ENCODE data around the gene TRAPPC2. TPM values are rescaled to one million over a fixed set of nuclear protein-coding genes. Genes with fewer than 3 reads are reported as not detected.
"Not testable (repeated sequence)": the region's sequence is repeated elsewhere in the genome, so short reads cannot be mapped to it uniquely, and the experiment has no call there.

The TRAPPC2 gene
- total RNA-seq, 6 experiments from 2014 or later, result 9.2 to 13.8 (median 10.2) TPM

GRCh38 chrX:13673016-13673415 is 61.4 kb downstream of the TRAPPC2 start:
- H3K27me3 Mint-ChIP-seq (ENCODE audit: insufficient read depth), result peaks cover 4% of the 10 kb centered on the region

DNA sequence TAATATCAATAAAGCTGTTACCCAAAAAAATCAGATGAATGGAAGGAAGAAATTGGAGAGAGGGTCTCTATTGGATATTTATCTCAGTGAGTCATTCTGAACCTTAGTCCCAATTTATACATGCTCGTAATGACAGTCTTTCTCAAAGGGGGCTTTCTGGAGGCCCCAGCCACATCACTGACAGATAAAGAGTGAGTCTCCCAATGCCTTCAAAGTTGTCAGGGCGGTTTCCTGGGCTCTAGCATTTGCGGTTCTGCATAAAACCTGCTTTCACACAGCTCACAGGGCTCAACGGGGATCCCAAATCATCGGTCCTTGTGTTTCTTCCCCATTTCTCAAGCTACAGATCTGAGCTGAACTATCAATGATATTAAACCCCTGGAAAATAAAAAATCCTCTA is 64.2 kb downstream of the TRAPPC2 start:
- H3K4me1 Mint-ChIP-seq (ENCODE audit: low read depth), result peaks cover 11% of the 10 kb centered on the region
- no peaks in the 10 kb centered on the region for H3K9me3 Mint-ChIP-seq
- no peak overlapping the region for H3K4me3 Mint-ChIP-seq
- TF ChIP-seq, protein P1, sequence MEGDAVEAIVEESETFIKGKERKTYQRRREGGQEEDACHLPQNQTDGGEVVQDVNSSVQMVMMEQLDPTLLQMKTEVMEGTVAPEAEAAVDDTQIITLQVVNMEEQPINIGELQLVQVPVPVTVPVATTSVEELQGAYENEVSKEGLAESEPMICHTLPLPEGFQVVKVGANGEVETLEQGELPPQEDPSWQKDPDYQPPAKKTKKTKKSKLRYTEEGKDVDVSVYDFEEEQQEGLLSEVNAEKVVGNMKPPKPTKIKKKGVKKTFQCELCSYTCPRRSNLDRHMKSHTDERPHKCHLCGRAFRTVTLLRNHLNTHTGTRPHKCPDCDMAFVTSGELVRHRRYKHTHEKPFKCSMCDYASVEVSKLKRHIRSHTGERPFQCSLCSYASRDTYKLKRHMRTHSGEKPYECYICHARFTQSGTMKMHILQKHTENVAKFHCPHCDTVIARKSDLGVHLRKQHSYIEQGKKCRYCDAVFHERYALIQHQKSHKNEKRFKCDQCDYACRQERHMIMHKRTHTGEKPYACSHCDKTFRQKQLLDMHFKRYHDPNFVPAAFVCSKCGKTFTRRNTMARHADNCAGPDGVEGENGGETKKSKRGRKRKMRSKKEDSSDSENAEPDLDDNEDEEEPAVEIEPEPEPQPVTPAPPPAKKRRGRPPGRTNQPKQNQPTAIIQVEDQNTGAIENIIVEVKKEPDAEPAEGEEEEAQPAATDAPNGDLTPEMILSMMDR (IDR thresholded peaks at IDR 0.05), result no peak
- H3K27me3 Mint-ChIP-seq (ENCODE audit: insufficient read depth), result peaks cover 4% of the 10 kb centered on the region
- H3K36me3 Mint-ChIP-seq (ENCODE audit: low read depth), result no peaks in the 10 kb centered on the region
- H3K27ac Mint-ChIP-seq, result no peak overlapping the region
- no peak for DNase-seq

More at GRCh38 chrX:13673016-13673415, 61.4 kb downstream of the TRAPPC2 start:
- peaks cover 11% of the 10 kb centered on the region for H3K4me1 Mint-ChIP-seq (ENCODE audit: low read depth)
- no peak for DNase-seq
- no peak overlapping the region for H3K27ac Mint-ChIP-seq
- no peaks in the 10 kb centered on the region for H3K9me3 Mint-ChIP-seq
- no peak overlapping the region for H3K4me3 Mint-ChIP-seq
- no peaks in the 10 kb centered on the region for H3K36me3 Mint-ChIP-seq (ENCODE audit: low read depth)
- TF ChIP-seq, protein P1 (IDR thresholded peaks at IDR 0.05), result no peak

GRCh38 chrX:13669755-13670154 is 64.7 kb downstream of the TRAPPC2 start:
- not testable (repeated sequence) for H3K27me3 Mint-ChIP-seq (ENCODE audit: insufficient read depth); H3K9me3 Mint-ChIP-seq; DNase-seq; H3K36me3 Mint-ChIP-seq (ENCODE audit: low read depth); H3K4me3 Mint-ChIP-seq
- Mint-ChIP-seq H3K27ac (peak overlapping the region; percentile 77), H3K4me1 (ENCODE audit: low read depth) (peaks cover 16% of the 10 kb centered on the region)

DNA sequence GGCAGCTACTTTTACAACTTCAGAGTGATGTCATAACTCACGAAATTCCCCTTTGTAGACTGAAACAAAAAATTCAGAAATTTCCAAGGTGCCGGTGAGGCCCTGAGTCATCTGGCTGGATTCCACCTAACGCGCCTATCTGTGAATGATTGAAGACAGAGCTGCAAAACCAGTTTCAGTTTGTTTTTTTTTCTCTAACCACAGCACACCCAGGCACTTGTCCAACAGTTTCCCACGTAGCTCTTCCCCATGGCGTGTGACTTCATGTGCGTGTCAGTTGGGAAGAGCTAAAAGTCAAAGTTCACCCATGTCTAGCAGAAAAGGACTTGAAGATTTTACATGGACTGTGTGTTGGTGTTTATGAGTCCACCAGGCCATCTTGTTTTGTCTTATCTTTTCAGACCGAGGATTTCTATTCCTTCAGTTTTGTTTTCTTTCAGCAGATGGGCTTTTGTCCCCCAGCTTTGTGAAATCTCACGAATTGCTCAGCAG is 65.1 kb downstream of the TRAPPC2 start:
- Mint-ChIP-seq H3K27me3 (ENCODE audit: insufficient read depth) (peaks cover 4% of the 10 kb centered on the region), H3K9me3 (no peaks in the 10 kb centered on the region), H3K4me1 (ENCODE audit: low read depth) (peaks cover 19% of the 10 kb centered on the region), H3K36me3 (ENCODE audit: low read depth) (no peaks in the 10 kb centered on the region), H3K4me3 (peak overlapping the region; percentile 52), H3K27ac (peak overlapping the region; percentile 77)
- DNase-seq, result peak; percentile 79
- TF ChIP-seq, protein P1 (IDR thresholded peaks at IDR 0.05), result no peak

DNA sequence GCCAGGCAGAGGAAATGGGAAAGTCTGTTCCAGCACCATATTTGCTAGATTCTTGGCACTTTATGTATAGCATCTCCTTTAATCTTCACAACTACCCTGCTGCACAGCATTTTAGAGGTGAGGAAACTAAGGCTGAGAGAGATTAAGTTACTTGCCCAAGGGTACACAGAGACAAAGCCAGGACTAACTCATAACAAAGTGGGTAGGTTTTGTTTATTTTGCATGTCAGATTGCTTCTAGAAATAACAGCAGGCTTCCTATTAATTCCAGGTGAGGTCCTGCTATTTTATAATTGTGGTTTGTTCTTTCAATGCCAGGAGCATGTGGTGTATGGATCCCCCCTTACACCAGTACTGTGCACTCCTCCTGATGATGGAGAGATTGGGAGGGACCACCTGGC is 66.5 kb downstream of the TRAPPC2 start:
- H3K36me3 Mint-ChIP-seq (ENCODE audit: low read depth), result peaks cover 1% of the 10 kb centered on the region
- H3K27me3 Mint-ChIP-seq (ENCODE audit: insufficient read depth), result peaks cover 4% of the 10 kb centered on the region
- H3K4me3 Mint-ChIP-seq, result no peak overlapping the region
- no peak for DNase-seq
- TF ChIP-seq, protein P1 (IDR thresholded peaks at IDR 0.05), result no peak
- no peak overlapping the region for H3K27ac Mint-ChIP-seq
- no peaks in the 10 kb centered on the region for H3K9me3 Mint-ChIP-seq
- peaks cover 29% of the 10 kb centered on the region for H3K4me1 Mint-ChIP-seq (ENCODE audit: low read depth)

DNA sequence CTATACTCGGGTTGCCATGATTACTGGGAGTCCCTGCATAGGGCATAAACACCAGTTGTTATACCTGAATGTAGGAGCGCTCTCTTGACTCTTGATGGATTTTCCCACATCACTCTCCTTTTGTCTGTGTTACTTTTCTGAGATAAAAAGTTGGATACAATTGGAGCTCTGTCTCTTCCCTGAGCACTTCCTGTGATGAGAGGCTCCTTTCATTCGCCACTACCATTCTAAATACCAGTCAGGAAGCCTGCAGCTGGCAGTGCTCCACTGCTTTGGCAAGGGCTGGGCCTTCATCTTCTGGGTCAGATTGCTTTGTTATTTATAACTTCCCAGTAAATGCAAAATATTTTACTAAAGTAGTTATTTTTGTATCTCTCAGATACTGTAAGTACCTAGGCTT is 67.6 kb downstream of the TRAPPC2 start:
- no peak for DNase-seq
- H3K27ac Mint-ChIP-seq, result no peak overlapping the region
- peaks cover 5% of the 10 kb centered on the region for H3K36me3 Mint-ChIP-seq (ENCODE audit: low read depth)
- H3K4me1 Mint-ChIP-seq (ENCODE audit: low read depth), result peaks cover 39% of the 10 kb centered on the region
- no peak overlapping the region for H3K4me3 Mint-ChIP-seq
- no peaks in the 10 kb centered on the region for H3K9me3 Mint-ChIP-seq
- TF ChIP-seq, protein P1 (IDR thresholded peaks at IDR 0.05), result no peak
- peaks cover 4% of the 10 kb centered on the region for H3K27me3 Mint-ChIP-seq (ENCODE audit: insufficient read depth)

Data from HFFc6 (cell line).